ENCODE measurements around the gene MAP2. TPM values are rescaled to one million over a fixed set of nuclear protein-coding genes. Genes with fewer than 3 reads are reported as not detected.
A peak's percentile ranks its signal among the peaks of the same experiment; 100 is the strongest.

The MAP2 gene
- 0.21 and 0.34 TPM in 2 replicates for total RNA-seq (2014; rRNA removed; shearing (Covaris generic))

GRCh38 chr2:209423562-209424198 is at the start of gene MAP2:
Gene MAP2 (plus strand): TSS chr2:209424047. CDS start chr2:209653171, 229,124 bp downstream.
- no peaks in the 10 kb centered on the region for H3K36me3 ChIP-seq
- H3K9me3 ChIP-seq (replicated peaks) = no peaks in the 10 kb centered on the region
- peak within 1 kb of the TSS; percentile 34 for H3K4me3 ChIP-seq
- H3K27ac ChIP-seq = no peak within 1 kb of the TSS
- peak; percentile 70 to 77 for DNase-seq (ENCODE audit: low read depth in 1 of 2, low spot score in 2 of 2)
- peaks cover 15% of the 10 kb centered on the region for H3K4me1 ChIP-seq (replicated peaks)
- H3K27me3 ChIP-seq (replicated peaks) = peaks cover 5% of the 10 kb centered on the region

GRCh38 chr2:209376686-209377085 is 47.2 kb upstream of the MAP2 start:
- DNase-seq (ENCODE audit: low read depth in 1 of 2, low spot score in 2 of 2) = no peak
- H3K4me1 ChIP-seq (replicated peaks) = no peaks in the 10 kb centered on the region
- H3K9me3 ChIP-seq (replicated peaks) = no peaks in the 10 kb centered on the region; the same call in 1 of the 2 replicates
- no peaks in the 10 kb centered on the region for H3K36me3 ChIP-seq
- no peaks in the 10 kb centered on the region for H3K27me3 ChIP-seq (replicated peaks)
- no peak overlapping the region for H3K4me3 ChIP-seq
- H3K27ac ChIP-seq = no peak overlapping the region

- Histone ChIP-seq H3K4me3 (no peak overlapping the region), H3K9me3 (replicated peaks) (no peaks in the 10 kb centered on the region; the same call in 1 of the 2 replicates), H3K36me3 (no peaks in the 10 kb centered on the region), H3K4me1 (replicated peaks) (no peaks in the 10 kb centered on the region; the same call in 1 of the 2 replicates), H3K27me3 (replicated peaks) (no peaks in the 10 kb centered on the region), H3K27ac (no peak overlapping the region)
- DNase-seq (ENCODE audit: low read depth in 1 of 2, low spot score in 2 of 2) = no peak
These were observed 43.6 kb upstream of the MAP2 start for GRCh38 chr2:209380293-209380692.

- Histone ChIP-seq H3K36me3 (no peaks in the 10 kb centered on the region), H3K27ac (no peak overlapping the region), H3K27me3 (replicated peaks) (no peaks in the 10 kb centered on the region), H3K9me3 (replicated peaks) (no peaks in the 10 kb centered on the region), H3K4me3 (no peak overlapping the region), H3K4me1 (replicated peaks) (no peaks in the 10 kb centered on the region; the same call in 1 of the 2 replicates)
- DNase-seq (ENCODE audit: low read depth in 1 of 2, low spot score in 2 of 2) = no peak
These were observed 42.8 kb upstream of the MAP2 start for GRCh38 chr2:209381091-209381490.

GRCh38 chr2:209382775-209383174 is 41.1 kb upstream of the MAP2 start:
- no peaks in the 10 kb centered on the region for H3K9me3 ChIP-seq (replicated peaks)
- no peaks in the 10 kb centered on the region for H3K27me3 ChIP-seq (replicated peaks)
- H3K36me3 ChIP-seq = no peaks in the 10 kb centered on the region
- no peak for DNase-seq (ENCODE audit: low read depth in 1 of 2, low spot score in 2 of 2)
- H3K4me3 ChIP-seq = no peak overlapping the region
- no peaks in the 10 kb centered on the region; the same call in 1 of the 2 replicates for H3K4me1 ChIP-seq (replicated peaks)
- H3K27ac ChIP-seq = no peak overlapping the region

GRCh38 chr2:209383212-209383611 is 40.6 kb upstream of the MAP2 start:
- H3K36me3 ChIP-seq = no peaks in the 10 kb centered on the region
- no peak overlapping the region for H3K27ac ChIP-seq
- no peaks in the 10 kb centered on the region for H3K9me3 ChIP-seq (replicated peaks)

GRCh38 chr2:209387389-209387788 is 36.5 kb upstream of the MAP2 start:
- Histone ChIP-seq H3K4me1 (replicated peaks) (no peaks in the 10 kb centered on the region; the same call in 1 of the 2 replicates), H3K27me3 (replicated peaks) (no peaks in the 10 kb centered on the region), H3K27ac (no peak overlapping the region), H3K9me3 (replicated peaks) (no peaks in the 10 kb centered on the region), H3K36me3 (no peaks in the 10 kb centered on the region), H3K4me3 (no peak overlapping the region)
- DNase-seq (ENCODE audit: low read depth in 1 of 2, low spot score in 2 of 2) = no peak

More at GRCh38 chr2:209383212-209383611, 40.6 kb upstream of the MAP2 start:
- Histone ChIP-seq H3K4me1 (replicated peaks) (no peaks in the 10 kb centered on the region; the same call in 1 of the 2 replicates), H3K27me3 (replicated peaks) (no peaks in the 10 kb centered on the region), H3K4me3 (no peak overlapping the region)
- DNase-seq (ENCODE audit: low read depth in 1 of 2, low spot score in 2 of 2) = peak in 1 of 2 experiments; percentile 12

- H3K4me3 ChIP-seq = no peak overlapping the region
- H3K27ac ChIP-seq = no peak overlapping the region
- no peaks in the 10 kb centered on the region for H3K9me3 ChIP-seq (replicated peaks)
- no peak for DNase-seq (ENCODE audit: low read depth in 1 of 2, low spot score in 2 of 2)
- H3K36me3 ChIP-seq = no peaks in the 10 kb centered on the region
- H3K27me3 ChIP-seq (replicated peaks) = no peaks in the 10 kb centered on the region
- no peaks in the 10 kb centered on the region for H3K4me1 ChIP-seq (replicated peaks)
These were observed 35.3 kb upstream of the MAP2 start for GRCh38 chr2:209388446-209389037.

GRCh38 chr2:209389171-209389618 is 34.7 kb upstream of the MAP2 start:
- DNase-seq (ENCODE audit: low read depth in 1 of 2, low spot score in 2 of 2) = no peak
- Histone ChIP-seq H3K4me1 (replicated peaks) (no peaks in the 10 kb centered on the region), H3K4me3 (no peak overlapping the region), H3K27ac (no peak overlapping the region), H3K9me3 (replicated peaks) (no peaks in the 10 kb centered on the region), H3K27me3 (replicated peaks) (no peaks in the 10 kb centered on the region), H3K36me3 (no peaks in the 10 kb centered on the region)

GRCh38 chr2:209390839-209391238 is 33.0 kb upstream of the MAP2 start:
- H3K36me3 ChIP-seq = no peaks in the 10 kb centered on the region
- no peaks in the 10 kb centered on the region for H3K9me3 ChIP-seq (replicated peaks)
- no peak overlapping the region for H3K4me3 ChIP-seq
- H3K27me3 ChIP-seq (replicated peaks) = no peaks in the 10 kb centered on the region
- H3K4me1 ChIP-seq (replicated peaks) = no peaks in the 10 kb centered on the region
- H3K27ac ChIP-seq = no peak overlapping the region
- DNase-seq (ENCODE audit: low read depth in 1 of 2, low spot score in 2 of 2) = no peak

GRCh38 chr2:209391776-209392401 is 32.0 kb upstream of the MAP2 start:
- Histone ChIP-seq H3K27ac (no peak overlapping the region), H3K9me3 (replicated peaks) (no peaks in the 10 kb centered on the region), H3K4me3 (no peak overlapping the region), H3K36me3 (no peaks in the 10 kb centered on the region), H3K4me1 (replicated peaks) (no peaks in the 10 kb centered on the region), H3K27me3 (replicated peaks) (no peaks in the 10 kb centered on the region)
- no peak for DNase-seq (ENCODE audit: low read depth in 1 of 2, low spot score in 2 of 2)

- Histone ChIP-seq H3K27me3 (replicated peaks) (no peaks in the 10 kb centered on the region), H3K4me1 (replicated peaks) (no peaks in the 10 kb centered on the region), H3K4me3 (no peak overlapping the region), H3K27ac (no peak overlapping the region), H3K9me3 (replicated peaks) (no peaks in the 10 kb centered on the region), H3K36me3 (no peaks in the 10 kb centered on the region)
- no peak for DNase-seq (ENCODE audit: low read depth in 1 of 2, low spot score in 2 of 2)
These were observed 28.6 kb upstream of the MAP2 start for GRCh38 chr2:209395229-209395628.

GRCh38 chr2:209395652-209396051 is 28.2 kb upstream of the MAP2 start:
- Histone ChIP-seq H3K4me3 (no peak overlapping the region), H3K36me3 (no peaks in the 10 kb centered on the region), H3K9me3 (replicated peaks) (no peaks in the 10 kb centered on the region), H3K27me3 (replicated peaks) (no peaks in the 10 kb centered on the region), H3K27ac (no peak overlapping the region), H3K4me1 (replicated peaks) (no peaks in the 10 kb centered on the region)
- DNase-seq (ENCODE audit: low read depth in 1 of 2, low spot score in 2 of 2) = no peak

GRCh38 chr2:209398463-209398862 is 25.4 kb upstream of the MAP2 start:
- no peak for DNase-seq (ENCODE audit: low read depth in 1 of 2, low spot score in 2 of 2)
- Histone ChIP-seq H3K36me3 (no peaks in the 10 kb centered on the region), H3K27me3 (replicated peaks) (no peaks in the 10 kb centered on the region)

More at GRCh38 chr2:209398463-209398862, 25.4 kb upstream of the MAP2 start:
- Histone ChIP-seq H3K27ac (no peak overlapping the region), H3K9me3 (replicated peaks) (no peaks in the 10 kb centered on the region), H3K4me3 (no peak overlapping the region), H3K4me1 (replicated peaks) (no peaks in the 10 kb centered on the region)
